GM18508 (cell line): ENCODE measurements around the gene TSPAN9.

ENCODE experiments used
- ATAC-seq: cut with Tn5 transposase; IDR thresholded peaks from one replicate; pipeline ENCODE4 v1.9.1; 2021; ENCODE audit warnings: moderate number of reproducible peaks; ENCODE audit not compliant: insufficient read depth, unreplicated experiment

Gene TSPAN9

GRCh38 chr12:3200032-3200617, 122.9 kb downstream of the TSPAN9 start:
- ATAC-seq, result no peak

GRCh38 chr12:3200814-3201233, 123.6 kb downstream of the TSPAN9 start:
- ATAC-seq, result no peak

- ATAC-seq, result no peak
Observed at GRCh38 chr12:3201339-3202051, 124.3 kb downstream of the TSPAN9 start.

- no peak for ATAC-seq
Observed at GRCh38 chr12:3202096-3202495, 124.9 kb downstream of the TSPAN9 start.

GRCh38 chr12:3202734-3203446, 125.7 kb downstream of the TSPAN9 start:
- no peak for ATAC-seq

- no peak for ATAC-seq
Observed at GRCh38 chr12:3203713-3204112, 126.5 kb downstream of the TSPAN9 start.

GRCh38 chr12:3204143-3204542, 127.0 kb downstream of the TSPAN9 start:
- no peak for ATAC-seq

GRCh38 chr12:3204730-3205531, 127.8 kb downstream of the TSPAN9 start:
- no peak for ATAC-seq

- ATAC-seq, result no peak
Observed at GRCh38 chr12:3205742-3206519, 128.8 kb downstream of the TSPAN9 start.

GRCh38 chr12:3206536-3207072, 129.4 kb downstream of the TSPAN9 start:
- no peak for ATAC-seq

- ATAC-seq, result no peak
Observed at GRCh38 chr12:3207175-3207574, 130.0 kb downstream of the TSPAN9 start.

GRCh38 chr12:3207858-3208257, 130.7 kb downstream of the TSPAN9 start:
- ATAC-seq, result no peak

- no peak for ATAC-seq
Observed at GRCh38 chr12:3213188-3213587, 136.0 kb downstream of the TSPAN9 start.

GRCh38 chr12:3213768-3214167, 136.6 kb downstream of the TSPAN9 start:
- ATAC-seq, result no peak

GRCh38 chr12:3214526-3215365, 137.6 kb downstream of the TSPAN9 start:
- ATAC-seq, result no peak

- no peak for ATAC-seq
Observed at GRCh38 chr12:3215410-3215975, 138.3 kb downstream of the TSPAN9 start.

- ATAC-seq, result no peak
Observed at GRCh38 chr12:3216097-3216496, 138.9 kb downstream of the TSPAN9 start.
